WTC11 (cell line): ENCODE results near the gene TDRKH. TPM values are rescaled to one million over a fixed set of nuclear protein-coding genes. Genes with fewer than 3 reads are reported as not detected.

Experiments used
- ATAC-seq: fragments of 200-7000 bp; cut with Tn5 transposase; 2 replicates; pipeline ENCODE4 v1.10.0; 2021; ENCODE audit warnings: mild to moderate bottlenecking, moderate library complexity
- CTCF ChIA-PET: fragments of 300-600 bp; sonication (Branson Sonifier 250); formaldehyde crosslinking; loops from one replicate; lab custom pipeline; 2021; ENCODE audit warnings: antibody characterized with exemption; lab: Charles Lee
- POLR2A ChIA-PET: fragments of 350-600 bp; sonication (Branson Sonifier 250); formaldehyde crosslinking; loops from one replicate; lab custom pipeline; 2021; ENCODE audit warnings: antibody characterized with exemption; lab: Charles Lee
- DNase-seq: peaks from one replicate; pipeline ENCODE4 v3.0.0; 2021; ENCODE audit warnings: low spot score
- H3K27ac Mint-ChIP-seq: 2 replicates; pipeline ENCODE4 v1.8.0; 2021; ENCODE audit warnings: mixed read lengths
- H3K27me3 Mint-ChIP-seq: 2 replicates; pipeline ENCODE4 v1.8.0; 2021; ENCODE audit warnings: low read depth, mild to moderate bottlenecking, moderate library complexity, mixed read lengths
- H3K36me3 Mint-ChIP-seq: 2 replicates; pipeline ENCODE4 v1.8.0; 2021; ENCODE audit warnings: mixed read lengths
- H3K4me1 Mint-ChIP-seq: 2 replicates; pipeline ENCODE4 v1.8.0; 2022; ENCODE audit warnings: mixed read lengths
- H3K4me3 Mint-ChIP-seq: 2 replicates; pipeline ENCODE4 v1.8.0; 2021; ENCODE audit warnings: mild to moderate bottlenecking, moderate library complexity, mixed read lengths
- H3K9me3 Mint-ChIP-seq: 2 replicates; pipeline ENCODE4 v1.8.0; 2021; ENCODE audit warnings: mixed read lengths
- AFF4 ChIP-seq: sonication (generic); formaldehyde crosslinking; IDR thresholded peaks from 2 replicates; pipeline ENCODE4 v1.8.1; 2023; ENCODE audit warnings: mild to moderate bottlenecking, missing genetic modification reagents, borderline replicate concordance
- ATF1 ChIP-seq: sonication (generic); formaldehyde crosslinking; IDR thresholded peaks from 2 replicates; pipeline ENCODE4 v1.8.1; 2023; ENCODE audit warnings: mild to moderate bottlenecking, moderate library complexity, missing genetic modification reagents
- CBFB ChIP-seq: sonication (generic); formaldehyde crosslinking; IDR thresholded peaks from 2 replicates; pipeline ENCODE4 v1.8.1; 2022; ENCODE audit warnings: mild to moderate bottlenecking, low read depth, missing genetic modification reagents
- E2F5 ChIP-seq: sonication (generic); formaldehyde crosslinking; IDR thresholded peaks from 2 replicates; pipeline ENCODE4 v1.8.1; 2022; ENCODE audit warnings: mild to moderate bottlenecking, moderate library complexity, missing genetic modification reagents
- ELF4 ChIP-seq: sonication (generic); formaldehyde crosslinking; IDR thresholded peaks from 2 replicates; pipeline ENCODE4 v1.8.1; 2022; ENCODE audit warnings: low read depth, mild to moderate bottlenecking, moderate library complexity, missing genetic modification reagents
- ETV6 ChIP-seq: sonication (generic); formaldehyde crosslinking; IDR thresholded peaks from 2 replicates; pipeline ENCODE4 v1.8.1; 2022; ENCODE audit warnings: mild to moderate bottlenecking, missing genetic modification reagents
- FOXJ3 ChIP-seq: sonication (generic); formaldehyde crosslinking; IDR thresholded peaks from 2 replicates; pipeline ENCODE4 v1.9.0; 2021; ENCODE audit warnings: missing genetic modification reagents, mild to moderate bottlenecking, borderline replicate concordance
- FOXP1 ChIP-seq: sonication (generic); formaldehyde crosslinking; IDR thresholded peaks from 2 replicates; pipeline ENCODE4 v1.8.0; 2022; ENCODE audit warnings: missing genetic modification reagents, mild to moderate bottlenecking, moderate library complexity, borderline replicate concordance
- MYBL2 ChIP-seq: sonication (generic); formaldehyde crosslinking; IDR thresholded peaks from 2 replicates; pipeline ENCODE4 v1.8.1; 2023; ENCODE audit warnings: mild to moderate bottlenecking, moderate library complexity, missing genetic modification reagents
- NR1H2 ChIP-seq: sonication (generic); formaldehyde crosslinking; IDR thresholded peaks from 2 replicates; pipeline ENCODE4 v1.9.0; 2021; ENCODE audit warnings: mild to moderate bottlenecking, moderate library complexity, missing genetic modification reagents
- NR2C2 ChIP-seq: sonication (generic); formaldehyde crosslinking; IDR thresholded peaks from 2 replicates; pipeline ENCODE4 v1.8.0; 2022; ENCODE audit warnings: mild to moderate bottlenecking, missing genetic modification reagents
- NR3C1 ChIP-seq: sonication (generic); formaldehyde crosslinking; conservative IDR thresholded peaks from 2 replicates; pipeline ENCODE4 v1.8.1; 2023; ENCODE audit warnings: low read depth, mild to moderate bottlenecking, missing genetic modification reagents
- SOX15 ChIP-seq: fragments of 250-450 bp; sonication (Bioruptor Pico); IDR thresholded peaks from 2 replicates; pipeline ENCODE4 v1.9.0; 2021; ENCODE audit warnings: mild to moderate bottlenecking
- SP1 ChIP-seq: sonication (generic); formaldehyde crosslinking; conservative IDR thresholded peaks from 2 replicates; pipeline ENCODE4 v1.8.1; 2022; ENCODE audit warnings: missing genetic modification reagents
- TEAD1 ChIP-seq: sonication (generic); formaldehyde crosslinking; IDR thresholded peaks from 2 replicates; pipeline ENCODE4 v1.8.0; 2022; ENCODE audit warnings: mild to moderate bottlenecking, missing genetic modification reagents
- ZBTB21 ChIP-seq: sonication (generic); formaldehyde crosslinking; IDR thresholded peaks from 2 replicates; pipeline ENCODE4 v1.8.1; 2023; ENCODE audit warnings: mild to moderate bottlenecking, missing genetic modification reagents, borderline replicate concordance
- ZBTB43 ChIP-seq: sonication (generic); formaldehyde crosslinking; IDR thresholded peaks from 2 replicates; pipeline ENCODE4 v1.8.1; 2023; ENCODE audit warnings: mild to moderate bottlenecking, missing genetic modification reagents
- ZNF138 ChIP-seq: sonication (generic); formaldehyde crosslinking; conservative IDR thresholded peaks from 2 replicates; pipeline ENCODE4 v1.8.1; 2022; ENCODE audit warnings: mild to moderate bottlenecking, moderate library complexity, missing genetic modification reagents
- ZNF232 ChIP-seq: sonication (generic); formaldehyde crosslinking; IDR thresholded peaks from 2 replicates; pipeline ENCODE4 v1.8.0; 2022; ENCODE audit warnings: mild to moderate bottlenecking, missing genetic modification reagents
- ZNF263 ChIP-seq: sonication (generic); formaldehyde crosslinking; IDR thresholded peaks from 2 replicates; pipeline ENCODE4 v1.8.1; 2022; ENCODE audit warnings: low read depth, mild to moderate bottlenecking, moderate library complexity, missing genetic modification reagents
- ZNF281 ChIP-seq: sonication (generic); formaldehyde crosslinking; IDR thresholded peaks from 2 replicates; pipeline ENCODE4 v1.8.0; 2023; ENCODE audit warnings: mild to moderate bottlenecking, missing genetic modification reagents
- total RNA-seq: library from RNA; stranded (reverse); gene quantifications from 3 replicates; pipeline ENCODE4 v1.2.3, GENCODE V29; 2021
- TF ChIP-seq, protein P1 (sequence below): sonication (generic); formaldehyde crosslinking; IDR thresholded peaks from 2 replicates; pipeline ENCODE4 v1.8.0; 2022; ENCODE audit warnings: mild to moderate bottlenecking, missing genetic modification reagents
- TF ChIP-seq, protein P2 (sequence below): sonication (generic); formaldehyde crosslinking; IDR thresholded peaks from 2 replicates; pipeline ENCODE4 v1.8.0; 2022; ENCODE audit warnings: mild to moderate bottlenecking, missing genetic modification reagents

Gene TDRKH
- total RNA-seq, 1 experiment from 2014 or later = 21.8 TPM

DNA sequence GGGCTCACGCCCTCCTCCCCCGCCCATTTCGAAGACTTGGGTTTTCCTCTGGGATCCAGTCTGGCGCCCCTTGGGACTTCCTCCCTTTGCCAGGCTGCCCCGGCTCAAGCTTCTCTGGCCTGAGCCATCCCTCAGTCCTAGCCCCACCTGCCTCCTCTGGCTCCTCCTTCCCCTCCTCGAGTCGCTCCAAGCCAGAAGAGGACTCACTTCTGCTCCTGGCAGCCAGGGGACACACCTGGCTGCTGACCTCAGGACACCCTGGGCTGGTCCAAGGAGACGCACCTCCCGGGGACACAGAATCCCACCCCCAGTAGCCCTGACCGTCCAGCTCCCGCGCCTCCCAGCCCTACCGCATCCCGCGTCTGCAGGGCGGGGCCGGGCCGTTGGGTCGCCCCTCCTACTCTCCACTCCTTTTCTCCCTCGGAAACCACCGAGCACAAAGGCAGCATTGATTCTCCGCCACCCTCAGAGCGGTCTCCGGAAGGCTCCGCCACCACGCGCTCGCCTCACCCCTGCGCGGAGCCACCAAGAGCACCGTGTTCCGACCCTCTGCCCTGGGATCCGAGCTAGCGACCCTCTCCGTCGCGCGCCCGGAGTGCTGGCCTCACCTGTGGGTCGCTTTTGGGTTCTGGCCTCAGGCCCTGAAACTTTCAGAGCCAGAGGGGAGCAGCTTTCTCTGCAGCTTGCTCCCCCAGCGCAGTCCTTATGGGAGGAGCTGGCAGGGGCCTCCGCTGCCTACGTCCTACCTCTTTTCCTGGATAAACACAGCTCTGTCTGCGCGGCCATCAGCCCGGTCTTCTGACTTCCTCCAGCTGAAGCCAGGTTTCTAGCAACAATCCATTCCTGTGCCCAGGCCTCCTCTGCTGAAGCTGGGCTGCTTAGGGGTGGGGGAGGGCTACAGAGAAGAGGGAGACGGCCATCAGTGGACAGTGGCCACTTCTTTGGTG is 49.4 kb upstream of the TDRKH start, which contains the start of gene C2CD4D:
Gene C2CD4D, minus strand, starts transcription at position 364 of the 947 bp plus-strand sequence. CDS start 831 bp downstream, outside the sequence.
- H3K4me3 Mint-ChIP-seq = peak within 1 kb of the TSS; percentile 88
- ChIA-PET CTCF (interaction anchor here (0.5 to 2.1 kb wide), 24 partner anchors 9 to 299 kb away, joined by 3 to 17 read pairs (median 4); partner anchors contain the start of genes RIIAD1, TDRKH, THEM4 and THEM5), POLR2A (interaction anchor here (0.6 to 2.1 kb wide), 8 partner anchors 19 to 328 kb away, joined by 3 to 7 read pairs (median 4); partner anchors contain the start of genes CELF3, CGN, S100A11 and SNX27)
- ATAC-seq = peak; percentile 77
- H3K27ac Mint-ChIP-seq = peak within 1 kb of the TSS; percentile 96
- H3K9me3 Mint-ChIP-seq = no peaks in the 10 kb centered on the region
- peaks cover 26% of the 10 kb centered on the region for H3K4me1 Mint-ChIP-seq
- H3K27me3 Mint-ChIP-seq = peaks cover 36% of the 10 kb centered on the region
- H3K36me3 Mint-ChIP-seq = peaks cover 3% of the 10 kb centered on the region; the same call in 1 of the 2 replicates
- DNase-seq = peak; percentile 82
- TF ChIP-seq ATF1 (no peak), E2F5 (peak; percentile 63; the same call in 1 of the 2 replicates), NR3C1 (CRISPR knock-in tag) (0 out of 2 replicates have a peak, but pooled peaks have one; percentile 34), NR1H2 (CRISPR knock-in tag) (no peak), TEAD1 (0 out of 2 replicates have a peak, but pooled peaks have one; percentile 16), SOX15 (CRISPR knock-in tag) (no peak), FOXP1 (CRISPR knock-in tag) (peak; percentile 81; the same call in 1 of the 2 replicates), CBFB (CRISPR knock-in tag) (no peak), ZNF263 (CRISPR knock-in tag) (peak; percentile 45; the same call in 1 of the 2 replicates), ZBTB21 (CRISPR knock-in tag) (0 out of 2 replicates have a peak, but pooled peaks have one; percentile 17), ZNF232 (CRISPR knock-in tag) (peak; percentile 84; the same call in 1 of the 2 replicates), ZBTB43 (CRISPR knock-in tag) (peak; percentile 73; the same call in 1 of the 2 replicates), FOXJ3 (CRISPR knock-in tag) (no peak), ELF4 (CRISPR knock-in tag) (no peak), AFF4 (CRISPR knock-in tag) (peak; percentile 95), ZNF281 (0 out of 2 replicates have a peak, but pooled peaks have one; percentile 33), NR2C2 (CRISPR knock-in tag) (0 out of 2 replicates have a peak, but pooled peaks have one; percentile 22), SP1 (CRISPR knock-in tag) (peak; percentile 85), ZNF138 (CRISPR knock-in tag) (0 out of 2 replicates have a peak, but pooled peaks have one; percentile 36), MYBL2 (peak; percentile 20; the same call in 1 of the 2 replicates), ETV6 (CRISPR knock-in tag) (peak; percentile 33; the same call in 1 of the 2 replicates)
- TF ChIP-seq, protein P1, sequence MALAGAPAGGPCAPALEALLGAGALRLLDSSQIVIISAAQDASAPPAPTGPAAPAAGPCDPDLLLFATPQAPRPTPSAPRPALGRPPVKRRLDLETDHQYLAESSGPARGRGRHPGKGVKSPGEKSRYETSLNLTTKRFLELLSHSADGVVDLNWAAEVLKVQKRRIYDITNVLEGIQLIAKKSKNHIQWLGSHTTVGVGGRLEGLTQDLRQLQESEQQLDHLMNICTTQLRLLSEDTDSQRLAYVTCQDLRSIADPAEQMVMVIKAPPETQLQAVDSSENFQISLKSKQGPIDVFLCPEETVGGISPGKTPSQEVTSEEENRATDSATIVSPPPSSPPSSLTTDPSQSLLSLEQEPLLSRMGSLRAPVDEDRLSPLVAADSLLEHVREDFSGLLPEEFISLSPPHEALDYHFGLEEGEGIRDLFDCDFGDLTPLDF (CRISPR knock-in tag) = 0 out of 2 replicates have a peak, but pooled peaks have one; percentile 75
- TF ChIP-seq, protein P2, sequence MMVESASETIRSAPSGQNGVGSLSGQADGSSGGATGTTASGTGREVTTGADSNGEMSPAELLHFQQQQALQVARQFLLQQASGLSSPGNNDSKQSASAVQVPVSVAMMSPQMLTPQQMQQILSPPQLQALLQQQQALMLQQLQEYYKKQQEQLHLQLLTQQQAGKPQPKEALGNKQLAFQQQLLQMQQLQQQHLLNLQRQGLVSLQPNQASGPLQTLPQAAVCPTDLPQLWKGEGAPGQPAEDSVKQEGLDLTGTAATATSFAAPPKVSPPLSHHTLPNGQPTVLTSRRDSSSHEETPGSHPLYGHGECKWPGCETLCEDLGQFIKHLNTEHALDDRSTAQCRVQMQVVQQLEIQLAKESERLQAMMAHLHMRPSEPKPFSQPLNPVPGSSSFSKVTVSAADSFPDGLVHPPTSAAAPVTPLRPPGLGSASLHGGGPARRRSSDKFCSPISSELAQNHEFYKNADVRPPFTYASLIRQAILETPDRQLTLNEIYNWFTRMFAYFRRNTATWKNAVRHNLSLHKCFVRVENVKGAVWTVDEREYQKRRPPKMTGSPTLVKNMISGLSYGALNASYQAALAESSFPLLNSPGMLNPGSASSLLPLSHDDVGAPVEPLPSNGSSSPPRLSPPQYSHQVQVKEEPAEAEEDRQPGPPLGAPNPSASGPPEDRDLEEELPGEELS (CRISPR knock-in tag) = 0 out of 2 replicates have a peak, but pooled peaks have one; percentile 50
